Testis (tissue), 3 donors: Measurements from ENCODE around the gene USP19. TPM values are rescaled to one million over a fixed set of nuclear protein-coding genes. Genes with fewer than 3 reads are reported as not detected.
A peak's percentile ranks its signal among the peaks of the same experiment; 100 is the strongest.

Experiments
- DNase-seq: peaks from one replicate; pipeline ENCODE4 v3.0.0-alpha.2; 2019
- H3K27ac ChIP-seq, 2 donors: fragments of 200-600 bp; sonication (generic); one replicate each; pipeline ENCODE4 v1.5.1; 2019
- H3K27me3 ChIP-seq: fragments of 200-600 bp; sonication (generic); one replicate; pipeline ENCODE4 v1.5.1; 2019
- H3K36me3 ChIP-seq: fragments of 200-600 bp; sonication (generic); one replicate; pipeline ENCODE4 v1.5.1; 2017; ENCODE audit warnings: low read depth; ENCODE audit errors: missing control alignments
- H3K4me1 ChIP-seq: fragments of 200-600 bp; sonication (generic); one replicate; pipeline ENCODE4 v1.5.1; 2019
- H3K4me3 ChIP-seq, 2 donors: fragments of 200-600 bp; sonication (generic); one replicate each; pipeline ENCODE4 v1.5.1; 2017 to 2019
- H3K9me3 ChIP-seq: fragments of 200-600 bp; sonication (generic); one replicate; pipeline ENCODE4 v1.5.1; 2017
- POLR2A ChIP-seq: fragments of 450-650 bp; IDR thresholded peaks from one replicate; pipeline ENCODE4 v1.6.1; 2017; ENCODE audit warnings: antibody characterized with exemption, mild to moderate bottlenecking, moderate library complexity
- WGBS, 2 donors: methylation state at CpG; one replicate each; pipeline ENCODE4 v1.1.5; 2018; 5-methylcytosine and 5-hydroxymethylcytosine counted together
- intact Hi-C: fragments of 100-400 bp; cut with DNase I; formaldehyde crosslinking; loops from one replicate; pipeline ENCODE4 v1.15.1; 2023; ENCODE audit warnings: low total_unique reads
- microRNA-seq, 2 donors: library from miRNA; unstranded; fragments of <30 nt; microRNA quantifications; one replicate each; pipeline ENCODE4, GENCODE V29; 2016; ENCODE audit warnings: borderline number of aligned reads in 2 of 2, borderline replicate concordance in 1 of 2
- polyA plus RNA-seq: library from polyadenylated mRNA; stranded (reverse); fragments of 350-450 nt; fragmentation: Illumina TruSeq; extraction: RNeasy Lipid Tissue Mini Kit (QIAGEN cat#74804); gene quantifications from one replicate; pipeline ENCODE4 v1.2.3, GENCODE V29; 2014; ENCODE audit warnings: low read depth, low replicate concordance; ENCODE audit not compliant: insufficient read depth
- small RNA-seq, 2 donors: library from RNA; depleted of rRNA; stranded (forward); fragments of <200 nt; gene quantifications; one replicate each; pipeline ENCODE3, GENCODE V24; 2016
- total RNA-seq, 2 donors: library from RNA; depleted of rRNA; stranded (reverse); fragments of >200 nt; gene quantifications; one replicate each; pipeline ENCODE4 v1.2.3, GENCODE V29; 2016
- TF ChIP-seq, protein P1 (sequence below), 3 experiments: fragments of 450-650 bp in 2 of 3; fragments of 200-600 bp in 1 of 3; sonication (generic) in 1 of 3; IDR thresholded peaks; one replicate each; pipeline ENCODE4 v1.5.1; 2016 to 2019; ENCODE audit warnings: antibody characterized with exemption in 3 of 3, mild to moderate bottlenecking in 2 of 3, moderate library complexity in 1 of 3

USP19 gene
- total and polyA plus RNA-seq, 3 donors from 2014 or later: 77.2 to 102 (median 82.7) TPM

DNA sequence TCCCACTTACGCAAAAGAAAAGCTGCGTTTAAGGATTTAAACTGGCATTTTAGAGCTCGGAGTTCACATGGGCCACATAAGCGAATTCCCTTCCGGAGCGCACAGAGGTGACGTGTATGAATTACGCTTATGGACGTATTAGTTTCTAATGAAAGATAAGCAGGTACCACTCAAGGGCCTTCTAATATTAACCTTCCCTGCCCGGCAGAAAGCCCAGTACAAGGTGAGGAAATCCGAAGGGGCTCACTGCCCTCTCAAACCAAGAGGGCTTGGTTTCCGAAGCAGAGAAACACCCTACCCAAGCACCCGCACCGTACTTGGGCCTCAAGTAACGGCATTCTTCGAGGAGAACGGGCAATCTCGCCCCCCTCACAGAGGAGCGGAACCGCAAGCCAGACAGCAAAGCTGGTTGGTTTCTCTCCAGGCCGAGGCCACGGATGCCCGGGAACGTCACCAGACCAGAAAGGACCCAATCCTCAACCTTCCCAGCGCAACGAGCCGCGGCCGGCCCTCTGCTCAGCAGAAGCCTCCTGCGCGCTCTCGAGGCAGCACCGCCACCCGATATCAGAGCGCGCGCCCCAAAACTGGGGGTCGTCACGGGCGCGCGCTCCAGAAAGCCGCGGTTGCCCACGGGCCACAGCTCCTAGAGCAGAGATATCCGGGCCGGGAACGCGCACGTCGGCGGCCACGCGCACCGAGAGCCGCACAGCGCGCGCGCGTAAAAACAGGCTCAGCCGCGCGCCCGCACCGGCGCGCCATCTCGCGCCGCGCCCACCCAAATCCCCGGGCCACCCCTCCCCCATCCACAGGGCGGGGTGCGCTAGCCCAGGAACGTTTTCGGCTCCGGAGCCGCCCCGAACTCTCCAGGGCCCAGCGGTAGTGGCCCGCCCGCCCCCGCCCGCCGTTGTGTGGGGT is 27.4 kb downstream of the USP19 start:
- no peak for TF ChIP-seq POLR2A
- TF ChIP-seq, protein P1, sequence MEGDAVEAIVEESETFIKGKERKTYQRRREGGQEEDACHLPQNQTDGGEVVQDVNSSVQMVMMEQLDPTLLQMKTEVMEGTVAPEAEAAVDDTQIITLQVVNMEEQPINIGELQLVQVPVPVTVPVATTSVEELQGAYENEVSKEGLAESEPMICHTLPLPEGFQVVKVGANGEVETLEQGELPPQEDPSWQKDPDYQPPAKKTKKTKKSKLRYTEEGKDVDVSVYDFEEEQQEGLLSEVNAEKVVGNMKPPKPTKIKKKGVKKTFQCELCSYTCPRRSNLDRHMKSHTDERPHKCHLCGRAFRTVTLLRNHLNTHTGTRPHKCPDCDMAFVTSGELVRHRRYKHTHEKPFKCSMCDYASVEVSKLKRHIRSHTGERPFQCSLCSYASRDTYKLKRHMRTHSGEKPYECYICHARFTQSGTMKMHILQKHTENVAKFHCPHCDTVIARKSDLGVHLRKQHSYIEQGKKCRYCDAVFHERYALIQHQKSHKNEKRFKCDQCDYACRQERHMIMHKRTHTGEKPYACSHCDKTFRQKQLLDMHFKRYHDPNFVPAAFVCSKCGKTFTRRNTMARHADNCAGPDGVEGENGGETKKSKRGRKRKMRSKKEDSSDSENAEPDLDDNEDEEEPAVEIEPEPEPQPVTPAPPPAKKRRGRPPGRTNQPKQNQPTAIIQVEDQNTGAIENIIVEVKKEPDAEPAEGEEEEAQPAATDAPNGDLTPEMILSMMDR (IDR thresholded peaks at IDR 0.05): no peak
- peak; percentile 93 for DNase-seq
- Histone ChIP-seq H3K36me3 (no peaks in the 10 kb centered on the region), H3K27me3 (no peaks in the 10 kb centered on the region), H3K9me3 (no peaks in the 10 kb centered on the region), H3K27ac (peak overlapping the region; percentile 98), H3K4me1 (peaks cover 25% of the 10 kb centered on the region), H3K4me3 (peak overlapping the region; percentile 99 to 100)
- intact Hi-C loops: loop anchor here (10.0 kb wide), 1 partner anchor 68 kb away; the partner anchor contains the start of genes IMPDH2 and NDUFAF3
- 0 to 1% methylated on average over 19 to 44 of the region's 86 CpGs for WGBS, 2 donors

DNA sequence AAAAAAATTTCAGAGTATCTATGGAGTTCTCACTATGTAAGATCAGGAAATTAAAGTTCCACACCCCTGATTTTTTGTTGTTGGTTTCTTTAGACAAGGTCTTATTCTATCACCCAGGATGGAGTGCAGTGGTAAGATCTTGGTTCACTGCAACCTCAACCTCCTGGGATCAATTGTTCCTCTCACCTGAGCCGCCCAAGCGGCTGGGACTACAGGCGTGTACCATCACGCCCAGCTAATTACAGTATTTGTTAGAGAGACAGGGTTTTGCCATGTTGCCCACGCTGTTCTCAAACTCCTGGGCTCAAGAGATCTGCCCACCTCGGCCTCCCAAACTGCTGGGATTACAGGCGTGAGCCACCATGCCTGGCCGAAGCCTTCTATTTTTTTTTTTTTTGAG is 39.2 kb downstream of the USP19 start:
- intact Hi-C loops: no loop called here
- H3K36me3 ChIP-seq: no peaks in the 10 kb centered on the region
- no peak overlapping the region for H3K4me3 ChIP-seq
- H3K4me1 ChIP-seq: no peaks in the 10 kb centered on the region
- DNase-seq: no peak
- H3K9me3 ChIP-seq: no peaks in the 10 kb centered on the region
- 91 to 96% methylated on average over 8 of the region's 8 CpGs for WGBS, 2 donors
- TF ChIP-seq POLR2A: no peak
- TF ChIP-seq, protein P1 (IDR thresholded peaks at IDR 0.05): no peak
- H3K27me3 ChIP-seq: no peaks in the 10 kb centered on the region
- H3K27ac ChIP-seq: no peak overlapping the region

DNA sequence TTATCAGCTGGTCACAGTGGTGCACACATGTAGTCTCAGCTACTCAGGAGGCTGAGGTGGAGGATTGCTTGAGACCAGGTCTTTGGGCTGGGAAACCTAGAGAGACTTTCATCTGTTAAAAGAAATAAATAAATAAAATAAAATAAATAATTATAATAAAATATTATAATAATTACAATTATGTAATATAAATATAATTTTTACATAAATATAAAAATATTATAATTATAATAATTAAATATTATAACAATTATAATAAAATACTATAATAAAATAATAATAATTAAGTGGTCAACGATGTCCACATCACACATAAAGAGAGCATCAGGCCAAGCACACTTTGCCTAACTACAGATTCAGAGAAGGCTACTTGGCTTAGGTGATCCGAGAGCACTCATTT is 41.4 kb downstream of the USP19 start:
- 69 to 82% methylated on average over 2 of the region's 2 CpGs for WGBS, 2 donors
- Histone ChIP-seq H3K27me3 (no peaks in the 10 kb centered on the region), H3K4me3 (no peak overlapping the region), H3K27ac (no peak overlapping the region), H3K36me3 (no peaks in the 10 kb centered on the region), H3K4me1 (no peaks in the 10 kb centered on the region), H3K9me3 (no peaks in the 10 kb centered on the region)
- no peak for DNase-seq
- intact Hi-C loops: no loop called here
- TF ChIP-seq, protein P1 (IDR thresholded peaks at IDR 0.05): no peak
- TF ChIP-seq POLR2A: no peak

DNA sequence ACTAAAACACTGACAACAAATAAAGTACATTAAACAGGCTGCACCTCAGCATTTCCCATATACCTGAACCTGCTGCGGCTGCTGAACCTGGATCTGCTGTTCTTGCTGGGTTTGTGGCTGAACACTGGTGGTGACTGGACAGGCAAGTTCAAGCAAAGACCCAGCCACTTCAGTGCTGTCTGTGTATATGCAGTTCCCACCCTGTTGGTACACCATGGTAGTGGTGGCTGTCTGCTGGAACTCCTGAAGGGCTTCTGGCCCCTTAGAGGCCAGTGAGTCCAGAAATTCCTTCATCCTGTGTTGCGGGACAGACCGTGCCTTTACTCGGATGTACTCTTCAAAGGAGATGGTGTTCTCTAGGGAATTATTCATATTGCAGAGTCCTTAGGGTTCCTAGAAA is 44.0 kb downstream of the USP19 start:
- DNase-seq: no peak
- Histone ChIP-seq H3K4me1 (no peaks in the 10 kb centered on the region), H3K4me3 (no peak overlapping the region), H3K9me3 (no peaks in the 10 kb centered on the region), H3K36me3 (no peaks in the 10 kb centered on the region), H3K27ac (no peak overlapping the region), H3K27me3 (no peaks in the 10 kb centered on the region)
- 78 to 87% methylated on average over 4 of the region's 4 CpGs for WGBS, 2 donors
- intact Hi-C loops: no loop called here
- TF ChIP-seq POLR2A: no peak

DNA sequence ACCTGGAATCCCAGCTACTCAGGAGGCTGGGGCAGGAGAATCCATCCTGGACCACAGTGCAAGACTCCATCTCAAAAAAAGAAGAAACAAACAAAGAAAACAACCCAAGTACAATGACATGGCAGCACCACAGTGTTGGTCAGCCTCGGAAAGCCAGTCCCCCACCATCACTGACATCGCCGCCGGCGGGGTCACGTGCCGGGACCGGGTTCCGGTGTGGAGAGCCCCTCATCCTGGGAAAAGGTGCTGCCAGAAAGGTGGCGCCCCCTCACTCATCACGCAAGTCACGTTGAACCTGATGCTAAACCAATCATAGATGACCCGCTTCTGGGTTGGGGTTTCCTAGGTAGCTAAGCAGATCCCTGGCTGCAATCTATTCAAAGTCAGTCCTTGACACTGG is 44.5 kb downstream of the USP19 start:
- Histone ChIP-seq H3K36me3 (no peaks in the 10 kb centered on the region), H3K4me1 (no peaks in the 10 kb centered on the region), H3K9me3 (no peaks in the 10 kb centered on the region), H3K4me3 (no peak overlapping the region), H3K27ac (no peak overlapping the region), H3K27me3 (no peaks in the 10 kb centered on the region)
- DNase-seq: no peak
- WGBS, 2 donors: 91 to 95% methylated on average over 13 of the region's 13 CpGs
- TF ChIP-seq, protein P1 (IDR thresholded peaks at IDR 0.05): no peak
- no peak for TF ChIP-seq POLR2A
- intact Hi-C loops: no loop called here

Small RNAs within 50 kb of the gene (microRNA-seq; reads per million reads assigned to microRNA genes)
- gene MIR6890: 0 reads per million in 2 donors

Small RNAs within 50 kb of the gene (small RNA-seq; reads per million reads assigned to genes)
- gene RN7SL182P: 0 reads per million in 2 donors

Other genes starting within 250 kb of the USP19 start
- 10 to 100 TPM; 13.0 to 15.7 TPM for gene SLC25A20, start 221.9 kb downstream of the USP19 start, total RNA-seq
- gene SLC25A20, start 221.9 kb downstream of the USP19 start, polyA plus RNA-seq: 19.6 TPM
- 100 to 1,000 TPM; 127 to 157 TPM for gene ARIH2, start 202.0 kb downstream of the USP19 start, total RNA-seq
- 106 TPM for gene ARIH2, start 202.0 kb downstream of the USP19 start, polyA plus RNA-seq
- gene P4HTM, start 130.6 kb downstream of the USP19 start, total RNA-seq: 100 to 1,000 TPM; 107 to 122 TPM
- 52.3 TPM for gene P4HTM, start 130.6 kb downstream of the USP19 start, polyA plus RNA-seq
- 100 to 1,000 TPM; 171 to 172 TPM for gene WDR6, start 113.4 kb downstream of the USP19 start, total RNA-seq
- 92.0 TPM for gene WDR6, start 113.4 kb downstream of the USP19 start, polyA plus RNA-seq
- gene DALRD3, start 102.2 kb downstream of the USP19 start, total RNA-seq: 100 to 1,000 TPM in 1 of 2 donors, 10 to 100 TPM in 1; 92.0 to 106 TPM
- 121 TPM for gene DALRD3, start 102.2 kb downstream of the USP19 start, polyA plus RNA-seq
- gene NDUFAF3, start 98.7 kb downstream of the USP19 start, total RNA-seq: 100 to 1,000 TPM; 324 to 416 TPM
- 544 TPM for gene NDUFAF3, start 98.7 kb downstream of the USP19 start, polyA plus RNA-seq
- gene IMPDH2, start 91.4 kb downstream of the USP19 start, total RNA-seq: 10 to 100 TPM; 93.0 to 98.5 TPM
- gene IMPDH2, start 91.4 kb downstream of the USP19 start, polyA plus RNA-seq: 95.0 TPM
- 100 to 1,000 TPM; 280 to 287 TPM for gene QRICH1, start 26.8 kb downstream of the USP19 start, total RNA-seq
- gene QRICH1, start 26.8 kb downstream of the USP19 start, polyA plus RNA-seq: 126 TPM
- 100 to 1,000 TPM; 198 to 246 TPM for gene QARS1, start 16.1 kb downstream of the USP19 start, total RNA-seq
- 175 TPM for gene QARS1, start 16.1 kb downstream of the USP19 start, polyA plus RNA-seq
- gene LAMB2, start 12.2 kb upstream of the USP19 start, total RNA-seq: 100 to 1,000 TPM; 336 to 503 TPM
- gene LAMB2, start 12.2 kb upstream of the USP19 start, polyA plus RNA-seq: 276 TPM
- gene CCDC71, start 45.5 kb upstream of the USP19 start, total RNA-seq: 10 to 100 TPM; 34.3 to 55.0 TPM
- 27.6 TPM for gene CCDC71, start 45.5 kb upstream of the USP19 start, polyA plus RNA-seq
- gene KLHDC8B, start 50.8 kb upstream of the USP19 start, total RNA-seq: 10 to 100 TPM; 56.6 to 78.2 TPM
- gene KLHDC8B, start 50.8 kb upstream of the USP19 start, polyA plus RNA-seq: 55.8 TPM
- 10 to 100 TPM; 14.1 to 25.9 TPM for gene C3orf62, start 156.4 kb upstream of the USP19 start, total RNA-seq
- gene C3orf62, start 156.4 kb upstream of the USP19 start, polyA plus RNA-seq: 48.6 TPM
- gene USP4, start 219.2 kb upstream of the USP19 start, total RNA-seq: 10 to 100 TPM; 48.0 to 72.0 TPM
- gene USP4, start 219.2 kb upstream of the USP19 start, polyA plus RNA-seq: 95.1 TPM
- gene GPX1, start 237.5 kb upstream of the USP19 start, total RNA-seq: 100 to 1,000 TPM; 123 to 207 TPM
- gene GPX1, start 237.5 kb upstream of the USP19 start, polyA plus RNA-seq: 129 TPM